D721Med (cell line): ENCODE data around the gene RIBC2.

Experiments
- DNase-seq: peaks from one replicate; pipeline ENCODE4 v3.0.0; 2011; ENCODE audit warnings: low spot score; ENCODE audit not compliant: insufficient read length
- FAIRE-seq: peaks from 2 replicates; lab custom pipeline; 2011; peaks lifted over from hg19 to GRCh38; lab: Jason Lieb, UNC
- CTCF ChIP-seq: IDR thresholded peaks from 2 replicates; pipeline ENCODE4 v1.5.1; 2012; ENCODE audit warnings: mild to moderate bottlenecking, control low read depth; ENCODE audit not compliant: insufficient read depth; ENCODE audit errors: missing control alignments

The RIBC2 gene

GRCh38 chr22:45418056-45418769, 4.7 kb downstream of the RIBC2 start:
- FAIRE-seq: no peak
- no peak for TF ChIP-seq CTCF

GRCh38 chr22:45418770-45419138, 5.3 kb downstream of the RIBC2 start:
- TF ChIP-seq CTCF: no peak
- FAIRE-seq: no peak

More at GRCh38 chr22:45418056-45418769, 4.7 kb downstream of the RIBC2 start:
- DNase-seq: no peak

GRCh38 chr22:45420011-45420410, 6.5 kb downstream of the RIBC2 start:
- no peak for TF ChIP-seq CTCF
- FAIRE-seq (no peak), DNase-seq (no peak)

More at GRCh38 chr22:45418770-45419138, 5.3 kb downstream of the RIBC2 start:
- DNase-seq: no peak

GRCh38 chr22:45420539-45420938, 7.0 kb downstream of the RIBC2 start:
- DNase-seq: no peak
- TF ChIP-seq CTCF: no peak
- no peak for FAIRE-seq

- FAIRE-seq (no peak), DNase-seq (no peak)
- TF ChIP-seq CTCF: no peak
Measured at GRCh38 chr22:45421349-45422055, 8.0 kb downstream of the RIBC2 start.

- TF ChIP-seq CTCF: no peak
- FAIRE-seq: no peak
- no peak for DNase-seq
Measured at GRCh38 chr22:45422237-45422983, 8.9 kb downstream of the RIBC2 start.

GRCh38 chr22:45423524-45423923, 10.0 kb downstream of the RIBC2 start:
- no peak for DNase-seq
- no peak for FAIRE-seq
- TF ChIP-seq CTCF: no peak
